Loucy (cell line): Measurements from ENCODE around the gene CCNYL1.

Experiments
- EZH2phosphoT487 ChIP-seq: fragments of 200-600 bp; IDR thresholded peaks from 2 replicates; pipeline ENCODE4 v1.6.1; 2018; ENCODE audit warnings: antibody characterized with exemption, mild to moderate bottlenecking, moderate library complexity, borderline replicate concordance
- TF ChIP-seq, protein P1 (sequence below): fragments of 200-600 bp; sonication (generic); conservative IDR thresholded peaks from 2 replicates; pipeline ENCODE4 v1.5.1; 2014; ENCODE audit warnings: mild to moderate bottlenecking, antibody characterized with exemption, low read length

GRCh38 chr2:207743514-207743913, 32.1 kb downstream of the CCNYL1 start:
- TF ChIP-seq, protein P1, sequence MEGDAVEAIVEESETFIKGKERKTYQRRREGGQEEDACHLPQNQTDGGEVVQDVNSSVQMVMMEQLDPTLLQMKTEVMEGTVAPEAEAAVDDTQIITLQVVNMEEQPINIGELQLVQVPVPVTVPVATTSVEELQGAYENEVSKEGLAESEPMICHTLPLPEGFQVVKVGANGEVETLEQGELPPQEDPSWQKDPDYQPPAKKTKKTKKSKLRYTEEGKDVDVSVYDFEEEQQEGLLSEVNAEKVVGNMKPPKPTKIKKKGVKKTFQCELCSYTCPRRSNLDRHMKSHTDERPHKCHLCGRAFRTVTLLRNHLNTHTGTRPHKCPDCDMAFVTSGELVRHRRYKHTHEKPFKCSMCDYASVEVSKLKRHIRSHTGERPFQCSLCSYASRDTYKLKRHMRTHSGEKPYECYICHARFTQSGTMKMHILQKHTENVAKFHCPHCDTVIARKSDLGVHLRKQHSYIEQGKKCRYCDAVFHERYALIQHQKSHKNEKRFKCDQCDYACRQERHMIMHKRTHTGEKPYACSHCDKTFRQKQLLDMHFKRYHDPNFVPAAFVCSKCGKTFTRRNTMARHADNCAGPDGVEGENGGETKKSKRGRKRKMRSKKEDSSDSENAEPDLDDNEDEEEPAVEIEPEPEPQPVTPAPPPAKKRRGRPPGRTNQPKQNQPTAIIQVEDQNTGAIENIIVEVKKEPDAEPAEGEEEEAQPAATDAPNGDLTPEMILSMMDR: no peak
- TF ChIP-seq EZH2phosphoT487: no peak
